Prostate gland (tissue), 2 donors: ENCODE results near the gene GABARAP. TPM values are rescaled to one million over a fixed set of nuclear protein-coding genes. Genes with fewer than 3 reads are reported as not detected.

Source experiments
- DNase-seq: peaks from one replicate; pipeline ENCODE4 v3.0.0-alpha.2; 2019; ENCODE audit warnings: low spot score
- H3K27ac ChIP-seq, 2 donors: fragments of 200-600 bp; sonication (generic); 2 replicates each; pipeline ENCODE4 v1.5.1; 2017 to 2019
- H3K27me3 ChIP-seq: fragments of 200-600 bp; sonication (generic); replicated peaks from 2 replicates; pipeline ENCODE4 v1.5.1; 2019; ENCODE audit not compliant: insufficient read depth
- H3K36me3 ChIP-seq, 2 donors: fragments of 200-600 bp; sonication (generic); 1 replicate in 1 of 2; 2 replicates in 1 of 2; pipeline versions ENCODE4 v1.5.1 to v1.8.1; 2017 to 2019
- H3K4me1 ChIP-seq: fragments of 200-600 bp; sonication (generic); replicated peaks from 2 replicates; pipeline ENCODE4 v1.5.1; 2019
- H3K4me3 ChIP-seq, 2 donors: fragments of 200-600 bp; sonication (generic); 2 replicates each; pipeline ENCODE4 v1.5.1; 2017 to 2019
- H3K9me3 ChIP-seq: fragments of 200-600 bp; sonication (generic); 2 replicates; pipeline ENCODE4 v1.5.1; 2017
- POLR2A ChIP-seq: fragments of 450-650 bp; IDR thresholded peaks from one replicate; pipeline ENCODE4 v1.6.1; 2016; ENCODE audit warnings: antibody characterized with exemption, mild to moderate bottlenecking
- POLR2AphosphoS5 ChIP-seq: sonication (generic); formaldehyde crosslinking; IDR thresholded peaks from one replicate; pipeline ENCODE4 v1.6.1; 2017; ENCODE audit warnings: antibody characterized with exemption
- WGBS: methylation state at CpG from one replicate; pipeline ENCODE4 v1.1.5; 2018; 5-methylcytosine and 5-hydroxymethylcytosine counted together
- intact Hi-C: fragments of 100-400 bp; cut with DNase I; formaldehyde crosslinking; loops from one replicate; pipeline ENCODE4 v1.14.2; 2022
- total RNA-seq, 2 donors: library from RNA; depleted of rRNA; stranded (reverse); fragments of >200 nt; gene quantifications; one replicate each; pipeline ENCODE4 v1.1.0, GENCODE V29; 2016
- TF ChIP-seq, protein P1 (sequence below), 4 experiments: fragments of 200-600 bp in 2 of 4; fragments of 450-650 bp in 2 of 4; sonication (generic) in 2 of 4; IDR thresholded peaks; 1 replicate in 3 of 4; 2 replicates in 1 of 4; pipeline ENCODE4 v1.5.1; 2016 to 2019; ENCODE audit warnings: antibody characterized with exemption in 4 of 4, mild to moderate bottlenecking in 2 of 4, moderate library complexity in 2 of 4

GABARAP gene
- total RNA-seq, 2 donors from 2014 or later = 493 to 527 TPM

- peaks cover 0 to 15% of the 10 kb centered on the region in 2 donors for H3K36me3 ChIP-seq
- no peaks in the 10 kb centered on the region for H3K27me3 ChIP-seq
- H3K27ac ChIP-seq = peak overlapping the region; percentile 97 to 99
- H3K4me1 ChIP-seq = peaks cover 18% of the 10 kb centered on the region
- TF ChIP-seq POLR2AphosphoS5 (no peak), POLR2A (no peak)
- TF ChIP-seq, protein P1, sequence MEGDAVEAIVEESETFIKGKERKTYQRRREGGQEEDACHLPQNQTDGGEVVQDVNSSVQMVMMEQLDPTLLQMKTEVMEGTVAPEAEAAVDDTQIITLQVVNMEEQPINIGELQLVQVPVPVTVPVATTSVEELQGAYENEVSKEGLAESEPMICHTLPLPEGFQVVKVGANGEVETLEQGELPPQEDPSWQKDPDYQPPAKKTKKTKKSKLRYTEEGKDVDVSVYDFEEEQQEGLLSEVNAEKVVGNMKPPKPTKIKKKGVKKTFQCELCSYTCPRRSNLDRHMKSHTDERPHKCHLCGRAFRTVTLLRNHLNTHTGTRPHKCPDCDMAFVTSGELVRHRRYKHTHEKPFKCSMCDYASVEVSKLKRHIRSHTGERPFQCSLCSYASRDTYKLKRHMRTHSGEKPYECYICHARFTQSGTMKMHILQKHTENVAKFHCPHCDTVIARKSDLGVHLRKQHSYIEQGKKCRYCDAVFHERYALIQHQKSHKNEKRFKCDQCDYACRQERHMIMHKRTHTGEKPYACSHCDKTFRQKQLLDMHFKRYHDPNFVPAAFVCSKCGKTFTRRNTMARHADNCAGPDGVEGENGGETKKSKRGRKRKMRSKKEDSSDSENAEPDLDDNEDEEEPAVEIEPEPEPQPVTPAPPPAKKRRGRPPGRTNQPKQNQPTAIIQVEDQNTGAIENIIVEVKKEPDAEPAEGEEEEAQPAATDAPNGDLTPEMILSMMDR (IDR thresholded peaks at IDR 0.05) = no peak
- no peak for DNase-seq
- 17% methylated on average over 12 of the region's 12 CpGs for WGBS
- H3K4me3 ChIP-seq = peak overlapping the region; percentile 74 to 86
- H3K9me3 ChIP-seq = no peaks in the 10 kb centered on the region
- intact Hi-C loops = no loop called here
Observed at GRCh38 chr17:7219229-7219811, 22.9 kb downstream of the GABARAP start.

DNA sequence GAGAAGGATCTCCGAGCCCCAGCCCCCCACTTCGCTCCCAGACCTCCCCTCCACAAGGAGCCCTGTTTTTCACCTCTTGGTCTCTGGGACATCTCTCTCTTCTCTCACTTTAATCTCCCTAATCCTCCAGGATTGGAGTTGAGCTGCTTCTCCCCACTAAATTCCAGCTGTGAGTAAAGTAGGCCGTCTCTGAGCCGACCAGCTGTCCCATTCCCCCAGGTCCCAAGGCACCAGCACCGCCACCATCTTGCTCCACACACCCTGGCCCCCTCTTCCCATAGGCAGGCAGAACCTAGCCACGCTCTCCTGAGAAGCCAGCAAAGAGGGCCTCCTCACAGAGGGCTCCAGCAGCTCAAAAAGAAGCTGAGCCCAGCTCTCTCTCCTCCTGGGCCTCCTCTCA is 23.5 kb downstream of the GABARAP start:
- TF ChIP-seq, protein P1 (IDR thresholded peaks at IDR 0.05) = no peak
- TF ChIP-seq POLR2AphosphoS5 = no peak
- no peak for TF ChIP-seq POLR2A
- 68% methylated on average over 6 of the region's 6 CpGs for WGBS
- H3K36me3 ChIP-seq = peaks cover 0 to 10% of the 10 kb centered on the region in 2 donors
- H3K27me3 ChIP-seq = no peaks in the 10 kb centered on the region
- peaks cover 18% of the 10 kb centered on the region for H3K4me1 ChIP-seq
- DNase-seq = no peak
- intact Hi-C loops = no loop called here
- H3K9me3 ChIP-seq = no peaks in the 10 kb centered on the region
- H3K4me3 ChIP-seq = no peak overlapping the region
- peak overlapping the region; percentile 97 to 99 for H3K27ac ChIP-seq

DNA sequence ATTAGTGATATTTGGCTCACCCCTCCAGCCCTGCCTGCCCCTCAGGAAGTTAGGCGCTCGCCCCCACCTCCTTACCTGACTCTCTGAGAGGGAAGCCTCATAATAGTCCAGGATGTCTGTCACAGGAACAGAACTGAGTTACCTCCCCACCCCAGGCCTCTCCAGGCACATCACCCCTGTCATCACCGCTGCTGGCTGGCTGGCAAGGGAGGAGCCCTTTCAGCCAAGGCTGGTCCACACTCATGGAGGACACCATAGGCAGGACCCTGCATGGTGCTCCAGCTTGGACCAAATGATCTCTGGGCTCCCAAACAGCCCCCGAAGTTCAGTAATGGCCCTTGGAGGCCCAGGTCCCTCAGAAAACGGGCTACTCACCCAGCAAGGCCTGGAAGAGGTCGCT is 24.1 kb downstream of the GABARAP start:
- peak overlapping the region in 1 of 2 donors; percentile 46 for H3K4me3 ChIP-seq
- intact Hi-C loops = no loop called here
- DNase-seq = no peak
- no peaks in the 10 kb centered on the region for H3K9me3 ChIP-seq
- H3K27me3 ChIP-seq = no peaks in the 10 kb centered on the region
- H3K27ac ChIP-seq = peak overlapping the region; percentile 60 to 67
- H3K36me3 ChIP-seq = peaks cover 0 to 4% of the 10 kb centered on the region in 2 donors
- WGBS = 53% methylated on average over 6 of the region's 6 CpGs
- H3K4me1 ChIP-seq = peaks cover 18% of the 10 kb centered on the region
- TF ChIP-seq POLR2AphosphoS5 (no peak), POLR2A (no peak)
- TF ChIP-seq, protein P1 (IDR thresholded peaks at IDR 0.05) = no peak

GRCh38 chr17:7217113-7217987 is 24.9 kb downstream of the GABARAP start:
- DNase-seq = no peak
- Histone ChIP-seq H3K27me3 (no peaks in the 10 kb centered on the region), H3K4me1 (peaks cover 18% of the 10 kb centered on the region), H3K9me3 (no peaks in the 10 kb centered on the region), H3K27ac (peak overlapping the region; percentile 60 to 67), H3K4me3 (peak overlapping the region; percentile 32 to 46), H3K36me3 (no peaks in the 10 kb centered on the region)
- TF ChIP-seq, protein P1 (IDR thresholded peaks at IDR 0.05) = no peak
- no peak for TF ChIP-seq POLR2A
- no peak for TF ChIP-seq POLR2AphosphoS5
- intact Hi-C loops = no loop called here
- WGBS = under 1% methylated on average over 24 of the region's 32 CpGs
